H9 (cell line): ENCODE measurements around the gene CPA3. TPM values are rescaled to one million over a fixed set of nuclear protein-coding genes. Genes with fewer than 3 reads are reported as not detected.

Source experiments
- DNase-seq: peaks from one replicate; pipeline ENCODE4 v3.0.0-alpha.2; 2017
- H2AFZ ChIP-seq: one replicate; pipeline ENCODE4 v1.6.1; 2013; ENCODE audit warnings: mild to moderate bottlenecking, low read length, control low read depth, moderate library complexity
- H2AK5ac ChIP-seq: 2 replicates; pipeline ENCODE4 v1.6.1; 2013; ENCODE audit warnings: low read length, control low read depth, mixed read lengths; ENCODE audit not compliant: insufficient read length
- H2BK120ac ChIP-seq: one replicate; pipeline ENCODE4 v1.6.1; 2013; ENCODE audit warnings: low read depth, mild to moderate bottlenecking, low read length, control low read depth, inconsistent platforms; ENCODE audit not compliant: poor library complexity, severe bottlenecking
- H2BK12ac ChIP-seq: 2 replicates; pipeline ENCODE4 v1.6.1; 2013; ENCODE audit warnings: low read length, control low read depth, mixed read lengths, low read depth; ENCODE audit not compliant: insufficient read length
- H2BK15ac ChIP-seq: 2 replicates; pipeline ENCODE4 v1.6.1; 2013; ENCODE audit warnings: low read depth, low read length, control low read depth
- H2BK20ac ChIP-seq: one replicate; pipeline ENCODE4 v1.6.1; 2013; ENCODE audit warnings: low read depth, mild to moderate bottlenecking, low read length, control low read depth, inconsistent platforms; ENCODE audit not compliant: poor library complexity, severe bottlenecking
- H2BK5ac ChIP-seq: 2 replicates; pipeline ENCODE4 v1.6.1; 2013; ENCODE audit warnings: low read length, control low read depth, mixed read lengths; ENCODE audit not compliant: insufficient read length
- H3K14ac ChIP-seq: 2 replicates; pipeline ENCODE4 v1.6.1; 2013; ENCODE audit warnings: low read length, control low read depth; ENCODE audit not compliant: insufficient read depth
- H3K18ac ChIP-seq: 2 replicates; pipeline ENCODE4 v1.6.1; 2013; ENCODE audit warnings: low read depth, mild to moderate bottlenecking, mixed read lengths, low read length, control low read depth; ENCODE audit not compliant: insufficient read length
- H3K23ac ChIP-seq: 2 replicates; pipeline ENCODE4 v1.6.1; 2013; ENCODE audit warnings: low read length, control low read depth, mixed read lengths, low read depth; ENCODE audit not compliant: insufficient read length
- H3K23me2 ChIP-seq: 2 replicates; pipeline ENCODE4 v1.6.1; 2013; ENCODE audit warnings: low read depth, mild to moderate bottlenecking, mixed read lengths, low read length, control low read depth; ENCODE audit not compliant: insufficient read length, poor library complexity, severe bottlenecking
- H3K27ac ChIP-seq: 2 replicates; pipeline ENCODE4 v1.5.1; 2013; ENCODE audit warnings: low read length, control low read depth, mixed read lengths, low read depth; ENCODE audit not compliant: insufficient read length
- H3K27me3 ChIP-seq: 2 replicates; pipeline ENCODE4 v1.6.1; 2013; ENCODE audit warnings: low read length, control low read depth, inconsistent platforms; ENCODE audit not compliant: insufficient read depth
- H3K4ac ChIP-seq: 2 replicates; pipeline ENCODE4 v1.6.1; 2013; ENCODE audit warnings: low read depth, mild to moderate bottlenecking, control low read depth, inconsistent platforms, low read length, moderate library complexity
- H3K4me1 ChIP-seq: 2 replicates; pipeline ENCODE4 v1.6.1; 2013; ENCODE audit warnings: low read length, control low read depth, inconsistent platforms; ENCODE audit not compliant: insufficient read depth
- H3K4me2 ChIP-seq: 2 replicates; pipeline ENCODE4 v1.6.1; 2013; ENCODE audit warnings: low read length, control low read depth, mixed read lengths; ENCODE audit not compliant: insufficient read length, insufficient read depth
- H3K56ac ChIP-seq: 2 replicates; pipeline ENCODE4 v1.6.1; 2013; ENCODE audit warnings: low read depth, mild to moderate bottlenecking, mixed read lengths, low read length, control low read depth; ENCODE audit not compliant: insufficient read length
- H3K79me1 ChIP-seq: 2 replicates; pipeline ENCODE4 v1.6.1; 2013; ENCODE audit warnings: low read depth, mild to moderate bottlenecking, moderate library complexity, low read length, control low read depth, inconsistent platforms; ENCODE audit not compliant: insufficient read depth, poor library complexity, severe bottlenecking
- H3K79me2 ChIP-seq: 2 replicates; pipeline ENCODE4 v1.6.1; 2013; ENCODE audit warnings: low read length, control low read depth, inconsistent platforms; ENCODE audit not compliant: insufficient read depth
- H3K9ac ChIP-seq: 2 replicates; pipeline ENCODE4 v1.6.1; 2013; ENCODE audit warnings: low read length, control low read depth, mixed read lengths; ENCODE audit not compliant: insufficient read length; ENCODE audit errors: extremely low read depth
- H3K9me3 ChIP-seq: one replicate; pipeline ENCODE4 v1.6.1; 2013; ENCODE audit warnings: low read depth, low read length, inconsistent platforms; ENCODE audit not compliant: control insufficient read depth
- H3T11ph ChIP-seq: one replicate; pipeline ENCODE4 v1.6.1; 2013; ENCODE audit warnings: mild to moderate bottlenecking, low read length, control low read depth, inconsistent platforms
- H4K20me1 ChIP-seq: one replicate; pipeline ENCODE4 v1.6.1; 2013; ENCODE audit not compliant: control insufficient read depth, insufficient read length, insufficient read depth
- H4K5ac ChIP-seq: 2 replicates; pipeline ENCODE4 v1.6.1; 2013; ENCODE audit warnings: low read depth, mild to moderate bottlenecking, mixed read lengths, low read length, control low read depth; ENCODE audit not compliant: insufficient read length
- H4K8ac ChIP-seq: replicated peaks from 2 replicates; pipeline ENCODE4 v1.6.1; 2013; ENCODE audit warnings: low read length, control low read depth, mixed read lengths, low read depth; ENCODE audit not compliant: insufficient read length
- H4K91ac ChIP-seq: 2 replicates; pipeline ENCODE4 v1.6.1; 2013; ENCODE audit warnings: low read depth, mild to moderate bottlenecking, moderate library complexity, mixed read lengths, low read length, control low read depth; ENCODE audit not compliant: insufficient read length
- H3K27ac Mint-ChIP-seq, 3 experiments: 2 replicates in 2 of 3; 3 replicates in 1 of 3; pipeline ENCODE4 v1.8.0; 2020 to 2021; ENCODE audit warnings: mixed read lengths in 3 of 3, mild to moderate bottlenecking in 1 of 3, moderate library complexity in 1 of 3
- H3K27me3 Mint-ChIP-seq: 2 replicates; pipeline ENCODE4 v1.8.0; 2021; ENCODE audit warnings: low read depth, mild to moderate bottlenecking, moderate library complexity, mixed read lengths
- H3K36me3 Mint-ChIP-seq, 3 experiments: 2 replicates in 2 of 3; 3 replicates in 1 of 3; pipeline ENCODE4 v1.8.0; 2020 to 2021; ENCODE audit warnings: low read depth in 3 of 3, mixed read lengths in 3 of 3; ENCODE audit not compliant: insufficient read depth in 1 of 3
- H3K4me1 Mint-ChIP-seq, 2 experiments: 2 replicates each; pipeline ENCODE4 v1.8.0; 2020; ENCODE audit warnings: mixed read lengths in 2 of 2
- H3K4me3 Mint-ChIP-seq, 2 experiments: 2 replicates in 1 of 2; 3 replicates in 1 of 2; pipeline ENCODE4 v1.8.0; 2020 to 2021; ENCODE audit warnings: mild to moderate bottlenecking in 2 of 2, mixed read lengths in 2 of 2, moderate library complexity in 1 of 2
- H3K9me3 Mint-ChIP-seq, 2 experiments: 2 replicates in 1 of 2; 3 replicates in 1 of 2; pipeline ENCODE4 v1.8.0; 2020; ENCODE audit warnings: mild to moderate bottlenecking in 2 of 2, mixed read lengths in 2 of 2, moderate library complexity in 1 of 2
- WGBS: extraction: QIAGEN DNeasy Blood & Tissue Kit; methylation state at CpG from one replicate; pipeline ENCODE4 v1.1.7; 2013; ENCODE audit warnings: missing lambda C conversion rate, low lambda C conversion rate, mixed read lengths; ENCODE audit not compliant: insufficient read length; ENCODE audit errors: extremely low coverage; 5-methylcytosine and 5-hydroxymethylcytosine counted together
- total RNA-seq: library from RNA; stranded (reverse); gene quantifications from 2 replicates; pipeline ENCODE4 v1.2.1, GENCODE V29; 2021
- TF ChIP-seq, protein P1 (sequence below): fragments of 200-600 bp; sonication (generic); conservative IDR thresholded peaks from 3 replicates; pipeline ENCODE4 v1.8.0; 2021; ENCODE audit warnings: antibody characterized with exemption, mild to moderate bottlenecking

Gene CPA3
- total RNA-seq, 1 experiment from 2014 or later = not detected

DNA sequence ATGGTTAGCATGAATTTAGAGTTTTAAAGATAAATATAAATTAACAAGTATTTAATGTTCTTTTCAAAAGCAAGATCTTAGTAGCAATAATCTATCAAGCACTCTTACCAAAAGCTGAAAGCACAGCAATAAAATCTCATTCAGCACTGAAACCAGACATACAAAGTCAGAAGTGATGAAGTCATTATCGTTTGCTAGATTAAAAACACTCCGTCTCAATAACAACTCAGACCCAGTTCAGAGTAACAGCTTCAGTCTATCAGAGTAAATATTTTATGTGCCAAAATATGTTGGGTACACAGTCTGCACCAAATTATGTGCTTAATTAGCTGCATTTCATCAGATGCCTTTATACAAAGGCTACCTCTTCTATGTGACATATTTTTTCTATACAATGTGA is 41.6 kb downstream of the CPA3 start:
- no peak overlapping the region for H3K4me3 Mint-ChIP-seq
- H3K4ac ChIP-seq = no peak overlapping the region

More for the DNA sequence above, 41.6 kb downstream of the CPA3 start:
- Histone ChIP-seq H3K18ac (no peak overlapping the region), H2BK20ac (no peak overlapping the region), H3T11ph (no peak overlapping the region), H3K23ac (no peak overlapping the region), H2BK120ac (no peak overlapping the region), H3K4me2 (no peak overlapping the region), H2BK5ac (no peak overlapping the region), H3K4me1 (no peaks in the 10 kb centered on the region), H2BK12ac (no peak overlapping the region), H3K79me2 (no peaks in the 10 kb centered on the region), H3K56ac (no peak overlapping the region), H4K8ac (no peak overlapping the region), H2BK15ac (no peak overlapping the region), H3K23me2 (no peaks in the 10 kb centered on the region), H3K27me3 (no peaks in the 10 kb centered on the region), H3K79me1 (no peaks in the 10 kb centered on the region), H3K9me3 (no peaks in the 10 kb centered on the region), H3K9ac (no peak overlapping the region), H4K5ac (no peak overlapping the region), H4K20me1 (no peaks in the 10 kb centered on the region), H4K91ac (no peak overlapping the region), H3K27ac (no peak overlapping the region), H3K14ac (no peak overlapping the region), H2AFZ (no peak overlapping the region), H2AK5ac (no peak overlapping the region)
- Mint-ChIP-seq H3K9me3 (no peaks in the 10 kb centered on the region), H3K4me1 (peaks cover 3 to 5% of the 10 kb centered on the region in 2 experiments; a peak in 2 of 4 replicates), H3K27me3 (no peaks in the 10 kb centered on the region), H3K27ac (no peak overlapping the region), H3K36me3 (no peaks in the 10 kb centered on the region)
- TF ChIP-seq, protein P1, sequence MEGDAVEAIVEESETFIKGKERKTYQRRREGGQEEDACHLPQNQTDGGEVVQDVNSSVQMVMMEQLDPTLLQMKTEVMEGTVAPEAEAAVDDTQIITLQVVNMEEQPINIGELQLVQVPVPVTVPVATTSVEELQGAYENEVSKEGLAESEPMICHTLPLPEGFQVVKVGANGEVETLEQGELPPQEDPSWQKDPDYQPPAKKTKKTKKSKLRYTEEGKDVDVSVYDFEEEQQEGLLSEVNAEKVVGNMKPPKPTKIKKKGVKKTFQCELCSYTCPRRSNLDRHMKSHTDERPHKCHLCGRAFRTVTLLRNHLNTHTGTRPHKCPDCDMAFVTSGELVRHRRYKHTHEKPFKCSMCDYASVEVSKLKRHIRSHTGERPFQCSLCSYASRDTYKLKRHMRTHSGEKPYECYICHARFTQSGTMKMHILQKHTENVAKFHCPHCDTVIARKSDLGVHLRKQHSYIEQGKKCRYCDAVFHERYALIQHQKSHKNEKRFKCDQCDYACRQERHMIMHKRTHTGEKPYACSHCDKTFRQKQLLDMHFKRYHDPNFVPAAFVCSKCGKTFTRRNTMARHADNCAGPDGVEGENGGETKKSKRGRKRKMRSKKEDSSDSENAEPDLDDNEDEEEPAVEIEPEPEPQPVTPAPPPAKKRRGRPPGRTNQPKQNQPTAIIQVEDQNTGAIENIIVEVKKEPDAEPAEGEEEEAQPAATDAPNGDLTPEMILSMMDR = no peak
- no CpG with 5 or more reads among the region's 2 CpGs for WGBS
- no peak for DNase-seq
